Neural progenitor cell (in vitro differentiated cells): Measurements from ENCODE around the gene P2RX6.

Experiments used
- EZH2phosphoT487 ChIP-seq: fragments of 200-600 bp; sonication (generic); IDR thresholded peaks from 2 replicates; pipeline ENCODE4 v1.6.1; 2017; ENCODE audit warnings: antibody characterized with exemption
- TF ChIP-seq, protein P1 (sequence below): fragments of 200-600 bp; sonication (generic); IDR thresholded peaks from 2 replicates; pipeline ENCODE4 v1.5.1; 2017; ENCODE audit warnings: antibody characterized with exemption, mild to moderate bottlenecking

DNA sequence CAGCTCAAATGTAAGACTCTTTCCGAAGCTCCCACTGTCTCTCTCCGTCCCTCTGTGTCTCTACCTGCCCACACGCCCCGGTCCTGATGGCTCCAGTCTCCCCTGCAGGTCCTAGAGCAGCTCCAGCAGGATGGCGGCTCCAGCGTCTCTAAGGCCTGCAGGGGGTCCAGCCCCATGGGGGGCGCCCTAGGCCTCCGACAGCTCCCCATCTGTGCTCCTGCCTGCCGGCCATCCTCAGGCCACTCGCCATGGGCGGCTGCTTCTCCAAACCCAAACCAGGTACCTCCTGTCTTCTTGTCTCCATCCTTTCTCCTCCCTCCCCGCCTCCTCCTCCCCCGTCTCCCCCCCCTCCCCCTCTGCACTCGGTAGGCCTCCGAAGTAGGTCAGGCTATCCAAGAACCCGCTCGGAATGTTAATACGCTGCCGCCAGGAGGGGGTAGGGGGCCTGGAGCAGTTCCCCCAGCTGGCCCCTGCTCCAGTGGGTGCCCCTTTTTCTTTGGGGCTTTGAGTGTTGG is 47.2 kb upstream of the P2RX6 start:
- TF ChIP-seq, protein P1, sequence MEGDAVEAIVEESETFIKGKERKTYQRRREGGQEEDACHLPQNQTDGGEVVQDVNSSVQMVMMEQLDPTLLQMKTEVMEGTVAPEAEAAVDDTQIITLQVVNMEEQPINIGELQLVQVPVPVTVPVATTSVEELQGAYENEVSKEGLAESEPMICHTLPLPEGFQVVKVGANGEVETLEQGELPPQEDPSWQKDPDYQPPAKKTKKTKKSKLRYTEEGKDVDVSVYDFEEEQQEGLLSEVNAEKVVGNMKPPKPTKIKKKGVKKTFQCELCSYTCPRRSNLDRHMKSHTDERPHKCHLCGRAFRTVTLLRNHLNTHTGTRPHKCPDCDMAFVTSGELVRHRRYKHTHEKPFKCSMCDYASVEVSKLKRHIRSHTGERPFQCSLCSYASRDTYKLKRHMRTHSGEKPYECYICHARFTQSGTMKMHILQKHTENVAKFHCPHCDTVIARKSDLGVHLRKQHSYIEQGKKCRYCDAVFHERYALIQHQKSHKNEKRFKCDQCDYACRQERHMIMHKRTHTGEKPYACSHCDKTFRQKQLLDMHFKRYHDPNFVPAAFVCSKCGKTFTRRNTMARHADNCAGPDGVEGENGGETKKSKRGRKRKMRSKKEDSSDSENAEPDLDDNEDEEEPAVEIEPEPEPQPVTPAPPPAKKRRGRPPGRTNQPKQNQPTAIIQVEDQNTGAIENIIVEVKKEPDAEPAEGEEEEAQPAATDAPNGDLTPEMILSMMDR: peak; percentile 28
- no peak for TF ChIP-seq EZH2phosphoT487
